Measurements from ENCODE around the gene KIF3A.

KIF3A gene

GRCh38 chr5:132684491-132684890 lies 52.9 kb downstream of the KIF3A start:
- DNase-seq (ENCODE audit: low spot score), result no peak
- no peak for TF ChIP-seq CTCF (conservative IDR thresholded peaks at IDR 0.05; ENCODE audit: low read depth)
- CTCF ChIA-PET, result interaction anchor here (0.6 kb wide), 2 partner anchors 51 to 785 kb away, joined by 3 read pairs; no protein-coding TSS in a partner anchor

DNA sequence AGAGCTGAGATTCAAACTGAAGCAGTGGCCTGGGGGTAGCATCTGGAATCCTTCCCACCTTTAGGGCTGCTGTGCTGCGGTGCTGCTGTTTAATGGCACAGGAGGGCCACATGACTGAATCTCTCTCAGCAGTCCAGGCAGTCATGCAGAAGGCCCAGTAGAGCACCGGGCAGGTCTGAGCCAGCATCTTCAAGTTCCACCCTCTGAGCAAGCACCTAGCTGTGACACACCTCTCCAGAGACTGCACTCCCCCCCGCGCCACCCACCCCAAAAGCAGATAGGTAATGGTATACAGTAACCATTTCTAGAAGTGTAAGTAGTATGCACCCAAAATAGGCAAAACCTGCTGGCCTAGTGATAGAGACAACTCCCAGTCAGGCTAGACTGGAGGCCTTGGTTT lies 55.4 kb downstream of the KIF3A start:
- no peak for DNase-seq (ENCODE audit: low spot score)
- ChIA-PET POLR2A (ENCODE audit: low non-redundant PET) (no interaction called here), CTCF (interaction anchor here (0.6 kb wide), 1 partner anchor 1665 kb away, joined by 3 read pairs; no protein-coding TSS in a partner anchor)
- no peak for TF ChIP-seq CTCF (conservative IDR thresholded peaks at IDR 0.05; ENCODE audit: low read depth)
- no peak overlapping the region for H3K27ac ChIP-seq

More at GRCh38 chr5:132684491-132684890, 52.9 kb downstream of the KIF3A start:
- no peak overlapping the region for H3K27ac ChIP-seq
- POLR2A ChIA-PET (ENCODE audit: low non-redundant PET), result no interaction called here

DNA sequence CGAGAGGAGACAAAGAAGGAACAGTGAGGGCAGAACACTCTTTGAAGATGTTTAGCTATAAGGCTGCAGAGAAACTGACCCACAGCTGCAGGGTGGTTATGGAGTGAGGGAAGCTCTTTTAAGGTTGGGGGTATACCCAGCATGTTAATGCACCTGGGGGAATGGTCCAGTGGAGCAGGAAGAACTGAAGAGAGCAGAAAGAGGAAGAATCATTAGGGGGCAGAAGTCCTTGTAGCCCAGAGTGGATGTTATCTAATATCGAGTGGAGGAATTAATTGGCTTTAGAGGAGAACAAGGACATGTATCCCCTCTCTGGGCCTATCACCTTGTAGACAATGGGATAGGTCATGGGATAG lies 55.9 kb downstream of the KIF3A start:
- no peak for TF ChIP-seq CTCF (conservative IDR thresholded peaks at IDR 0.05; ENCODE audit: low read depth)
- ChIA-PET CTCF (no interaction called here), POLR2A (ENCODE audit: low non-redundant PET) (no interaction called here)
- no peak overlapping the region for H3K27ac ChIP-seq
- no peak for DNase-seq (ENCODE audit: low spot score)

GRCh38 chr5:132680780-132681475 lies 56.4 kb downstream of the KIF3A start:
- no peak for TF ChIP-seq CTCF (conservative IDR thresholded peaks at IDR 0.05; ENCODE audit: low read depth)
- CTCF ChIA-PET, result no interaction called here
- POLR2A ChIA-PET (ENCODE audit: low non-redundant PET), result no interaction called here
- DNase-seq (ENCODE audit: low spot score), result no peak
- no peak overlapping the region for H3K27ac ChIP-seq

DNA sequence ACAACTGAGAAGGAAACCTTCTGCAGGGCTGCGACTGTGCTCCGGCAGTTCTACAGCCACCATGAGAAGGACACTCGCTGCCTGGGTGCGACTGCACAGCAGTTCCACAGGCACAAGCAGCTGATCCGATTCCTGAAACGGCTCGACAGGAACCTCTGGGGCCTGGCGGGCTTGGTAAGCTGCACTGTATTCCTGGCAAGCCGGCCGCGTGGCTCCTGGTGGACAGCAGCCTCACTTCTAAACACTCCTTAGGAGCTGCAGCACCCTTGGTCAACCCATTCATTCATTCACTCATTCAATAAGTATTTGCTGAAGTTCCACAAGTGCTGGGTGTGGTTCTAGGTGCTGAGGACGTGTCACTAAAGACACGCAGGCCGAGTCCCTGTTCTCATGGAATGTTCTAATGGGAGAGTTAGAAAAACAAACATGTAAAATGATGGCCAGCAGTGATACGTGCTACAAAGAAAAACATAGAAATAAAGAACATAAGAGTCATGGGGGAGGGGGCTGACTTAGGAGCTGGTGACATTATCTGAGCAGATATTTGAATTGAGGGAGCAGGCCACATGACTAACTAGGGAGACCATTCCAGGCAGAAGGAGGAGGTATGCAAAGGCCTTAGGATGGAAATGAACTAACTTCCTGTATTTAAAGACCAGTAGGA lies 57.5 kb downstream of the KIF3A start:
- CTCF ChIA-PET, result interaction anchor here (0.5 to 0.6 kb wide), 2 partner anchors 24 to 158 kb away, joined by 3 to 4 read pairs; no protein-coding TSS in a partner anchor

GRCh38 chr5:132679166-132679565 lies 58.2 kb downstream of the KIF3A start:
- ChIA-PET CTCF (interaction anchor here (0.5 to 0.7 kb wide), 2 partner anchors 76 to 157 kb away, joined by 3 read pairs; no protein-coding TSS in a partner anchor), POLR2A (ENCODE audit: low non-redundant PET) (no interaction called here)
- no peak for DNase-seq (ENCODE audit: low spot score)
- no peak for TF ChIP-seq CTCF (conservative IDR thresholded peaks at IDR 0.05; ENCODE audit: low read depth)
- no peak overlapping the region for H3K27ac ChIP-seq

More for the DNA sequence above, 57.5 kb downstream of the KIF3A start:
- no peak for DNase-seq (ENCODE audit: low spot score)
- POLR2A ChIA-PET (ENCODE audit: low non-redundant PET), result no interaction called here
- TF ChIP-seq CTCF (conservative IDR thresholded peaks at IDR 0.05; ENCODE audit: low read depth), result no peak
- H3K27ac ChIP-seq, result no peak overlapping the region

Measured in RWPE1 (cell line).